HL-60/S4 (cell line): Measurements from ENCODE around the gene RIT2.

Experiments used
- in situ Hi-C: fragments of 300-500 bp; cut with MboI; formaldehyde crosslinking; loops from 2 replicates; pipeline ENCODE4 v1.14.3; 2022; ENCODE audit warnings: low sequenced_read_pairs

The RIT2 gene

DNA sequence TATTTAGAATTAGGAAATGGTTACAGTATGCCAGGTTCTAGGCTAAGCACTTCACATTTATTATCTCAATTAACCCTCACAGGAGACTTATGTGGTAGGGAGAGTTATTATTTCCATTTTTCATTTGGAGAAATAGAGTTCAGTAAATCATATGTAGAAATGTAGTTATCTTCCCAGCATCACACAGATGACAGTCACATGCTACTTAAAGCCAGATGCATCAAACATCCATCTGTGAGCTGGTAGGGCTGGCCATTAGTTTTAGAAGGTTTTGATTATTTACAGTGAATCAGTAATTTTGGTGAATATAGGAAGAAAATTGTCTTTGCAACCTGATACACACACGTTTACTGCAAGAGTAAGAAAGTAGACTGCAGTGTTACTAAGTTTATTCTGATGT lies 97.9 kb downstream of the RIT2 start:
- in situ Hi-C loops: no loop called here

DNA sequence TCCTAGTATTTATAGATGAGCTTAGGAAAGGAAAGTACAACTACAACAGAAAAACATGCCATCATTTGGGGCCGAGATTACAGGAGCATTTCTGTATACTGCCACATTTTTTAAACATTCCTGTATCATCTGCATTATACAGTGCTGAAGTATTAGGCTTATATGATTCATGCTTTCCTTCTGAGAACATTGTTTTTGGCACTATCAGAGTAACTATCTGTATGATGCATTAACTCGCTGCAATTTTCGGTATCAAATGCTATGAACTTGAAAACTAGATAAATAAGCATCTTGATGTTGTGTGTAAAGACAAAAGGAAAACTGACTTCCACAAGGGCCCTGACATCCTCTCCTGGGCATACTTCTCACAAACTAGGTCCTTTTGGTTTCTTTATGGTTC lies 102.0 kb downstream of the RIT2 start:
- in situ Hi-C loops: no loop called here

DNA sequence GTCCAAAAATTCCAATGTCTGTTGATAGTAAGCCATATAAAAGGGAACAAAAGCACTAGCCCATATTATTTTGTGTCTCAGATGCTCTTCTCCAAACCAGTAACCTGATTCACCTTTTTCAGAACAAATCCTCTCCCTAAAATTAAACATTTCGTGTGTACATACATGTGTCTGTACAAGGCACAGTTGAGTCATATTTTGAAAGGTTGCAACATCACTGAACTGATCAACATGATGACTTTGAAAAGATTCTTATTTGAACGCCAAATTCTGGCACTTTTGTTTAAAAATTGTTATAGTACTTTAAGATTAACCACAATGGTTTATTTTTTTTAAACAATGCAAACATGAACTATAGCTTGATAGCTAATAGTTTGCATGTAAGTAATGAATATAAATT lies 102.5 kb downstream of the RIT2 start:
- in situ Hi-C loops: no loop called here

DNA sequence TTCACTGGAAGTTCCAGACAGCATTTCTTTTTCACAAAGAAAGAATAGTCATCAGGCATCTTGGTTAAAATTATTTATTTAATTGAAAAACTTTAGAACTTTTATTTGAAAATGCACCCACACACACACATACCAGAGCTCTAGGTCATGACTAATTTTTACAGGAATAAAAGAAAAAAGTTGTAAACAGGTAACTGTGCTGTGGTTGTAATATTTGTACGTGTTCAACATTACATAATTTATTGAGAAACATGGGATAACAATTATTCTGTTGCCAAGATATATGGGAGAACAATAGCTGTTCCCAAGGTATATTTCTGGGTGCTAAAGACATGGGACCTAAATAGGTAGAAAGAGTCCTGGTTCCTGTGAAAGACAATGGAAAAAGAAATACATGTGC lies 104.9 kb downstream of the RIT2 start:
- in situ Hi-C loops: no loop called here

DNA sequence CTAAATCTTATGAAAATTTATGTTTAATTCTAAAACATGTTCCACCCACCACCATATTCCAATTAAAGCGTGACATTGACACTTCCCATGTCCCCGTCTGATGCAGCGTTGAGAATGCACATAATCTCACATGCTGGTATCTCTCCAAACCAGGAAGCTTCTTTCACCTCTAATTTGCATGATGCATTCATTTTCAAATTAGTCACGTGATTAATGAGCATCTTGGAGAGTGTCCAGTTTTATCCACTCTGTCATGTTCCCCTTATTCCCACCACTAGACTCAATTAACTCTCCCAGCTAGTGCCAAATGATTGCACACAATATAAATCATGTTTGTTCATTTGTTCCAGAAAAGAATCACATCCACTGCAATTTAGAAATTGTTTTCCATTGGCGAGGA lies 105.8 kb downstream of the RIT2 start:
- in situ Hi-C loops: no loop called here

DNA sequence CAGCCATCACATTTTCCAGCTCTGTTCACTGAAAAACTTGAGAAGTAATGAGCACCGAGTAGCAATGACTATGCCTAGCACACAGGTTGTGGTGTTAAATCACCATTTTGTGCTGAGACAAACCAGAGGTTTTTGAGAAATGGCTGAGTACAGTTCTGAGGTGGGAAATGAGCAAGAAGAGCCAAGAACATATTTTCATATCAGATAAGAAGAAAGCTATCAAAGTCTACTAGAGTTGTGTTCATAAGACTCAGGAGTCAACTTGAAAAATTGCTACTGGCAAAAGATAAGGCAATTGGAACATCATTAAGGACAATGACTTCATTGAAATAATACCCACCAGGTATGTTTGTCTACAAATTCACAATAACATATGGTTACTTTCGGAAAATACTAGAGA lies 108.1 kb downstream of the RIT2 start:
- in situ Hi-C loops: no loop called here

DNA sequence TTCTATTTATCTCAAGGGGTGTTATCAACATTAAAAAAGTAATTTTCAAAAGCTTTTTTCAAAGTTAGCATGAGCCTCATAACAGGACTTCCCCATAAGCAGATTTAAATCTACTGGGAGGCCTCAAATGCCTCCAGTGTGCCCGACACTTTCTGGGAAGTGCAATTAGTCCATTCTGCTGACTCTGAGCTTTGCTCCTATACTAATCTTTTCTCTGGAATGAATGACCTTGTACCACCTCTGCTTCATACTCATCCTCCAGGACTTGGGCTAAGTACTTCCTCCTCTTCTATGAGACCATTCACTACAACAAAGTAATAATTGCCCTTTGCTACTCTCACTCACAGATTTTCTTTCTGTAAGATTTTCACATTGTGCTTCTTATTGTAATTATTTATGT lies 111.1 kb downstream of the RIT2 start:
- in situ Hi-C loops: no loop called here

DNA sequence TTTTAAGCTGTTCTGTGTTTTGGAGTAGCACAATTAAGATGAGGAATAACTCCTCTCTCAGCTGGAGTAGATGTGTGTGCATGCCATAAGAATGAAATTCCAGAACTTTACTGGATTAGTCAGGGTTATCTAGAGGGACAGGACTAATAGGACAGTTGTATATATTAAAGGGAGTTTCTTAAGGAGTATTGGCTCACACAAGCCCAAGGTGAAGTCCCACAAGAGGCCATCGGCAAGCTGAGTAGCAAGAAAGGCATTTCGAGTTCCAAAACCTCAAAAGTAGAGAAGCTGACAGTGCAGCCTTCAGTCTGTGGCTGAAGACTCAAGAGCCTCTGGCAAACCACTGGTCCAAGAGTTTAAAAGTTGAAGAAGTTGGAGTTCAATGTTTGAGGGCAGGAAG lies 113.7 kb downstream of the RIT2 start:
- in situ Hi-C loops: no loop called here

DNA sequence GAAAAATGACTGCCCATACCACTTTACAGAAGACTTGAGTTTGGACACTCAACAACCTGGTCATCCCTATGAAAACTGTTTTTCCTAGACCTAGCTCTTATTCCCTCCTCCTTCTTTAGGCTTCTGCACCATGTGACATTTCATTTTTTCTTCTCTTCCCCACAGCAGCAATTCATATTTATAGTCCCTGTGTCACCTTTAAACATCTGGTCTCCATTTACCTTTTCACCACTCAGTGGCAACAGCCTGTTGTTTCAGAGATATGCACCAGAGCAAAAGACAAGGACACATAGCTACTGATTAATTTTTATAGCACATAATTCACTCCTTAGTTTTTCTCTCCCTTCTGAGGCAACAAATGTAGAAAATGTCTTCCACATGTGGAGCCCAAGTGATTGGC lies 118.7 kb downstream of the RIT2 start:
- in situ Hi-C loops: no loop called here

DNA sequence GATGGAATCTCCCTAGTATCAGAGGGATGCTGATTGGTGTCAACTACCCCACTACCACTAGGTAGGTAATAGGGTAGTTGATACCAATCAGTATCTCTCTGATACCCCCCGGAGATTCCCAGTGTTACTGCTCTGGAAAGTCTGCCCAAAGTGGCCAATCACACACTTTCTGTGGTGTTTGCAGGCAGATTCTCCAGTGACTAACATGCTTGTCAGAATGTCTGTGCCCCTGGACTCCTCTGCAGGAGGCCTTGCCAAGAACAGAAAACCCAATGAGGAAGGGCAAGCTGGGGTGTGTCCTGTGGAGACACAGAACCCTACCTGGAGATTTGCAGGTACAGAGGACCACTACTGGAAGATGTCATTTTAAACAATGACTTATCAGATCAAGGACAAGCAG lies 135.1 kb downstream of the RIT2 start:
- in situ Hi-C loops: no loop called here

DNA sequence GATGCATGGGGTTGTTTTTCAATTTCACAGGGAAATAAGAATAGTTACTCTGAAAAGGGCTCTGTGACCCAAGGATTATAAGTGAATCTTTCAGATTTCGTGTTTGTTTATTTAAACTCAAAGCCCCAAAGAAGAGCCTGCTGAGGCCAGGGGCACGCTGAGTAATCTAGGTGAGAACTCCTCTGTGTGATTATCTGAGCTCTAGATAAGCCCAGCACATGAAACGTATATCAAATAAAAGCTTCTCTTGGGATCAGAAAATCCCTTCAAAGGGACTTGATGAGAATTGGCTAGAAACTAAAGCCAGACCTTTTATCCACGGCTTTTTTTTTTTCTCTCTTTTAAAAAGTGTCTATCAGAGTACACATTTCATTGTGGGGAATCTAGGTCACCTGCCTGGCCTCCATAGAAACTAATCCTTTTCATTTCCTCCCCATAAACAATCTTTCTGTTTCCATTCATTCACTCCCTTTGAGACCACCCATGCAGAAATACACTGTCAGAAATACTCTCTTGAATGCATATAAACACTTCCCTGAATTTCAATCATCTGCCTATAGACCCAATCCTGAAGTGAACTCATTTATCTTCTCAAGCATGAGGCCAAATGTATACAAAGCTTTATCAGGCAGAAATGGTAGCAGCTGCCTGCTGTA lies 137.4 kb downstream of the RIT2 start:
- in situ Hi-C loops: no loop called here

DNA sequence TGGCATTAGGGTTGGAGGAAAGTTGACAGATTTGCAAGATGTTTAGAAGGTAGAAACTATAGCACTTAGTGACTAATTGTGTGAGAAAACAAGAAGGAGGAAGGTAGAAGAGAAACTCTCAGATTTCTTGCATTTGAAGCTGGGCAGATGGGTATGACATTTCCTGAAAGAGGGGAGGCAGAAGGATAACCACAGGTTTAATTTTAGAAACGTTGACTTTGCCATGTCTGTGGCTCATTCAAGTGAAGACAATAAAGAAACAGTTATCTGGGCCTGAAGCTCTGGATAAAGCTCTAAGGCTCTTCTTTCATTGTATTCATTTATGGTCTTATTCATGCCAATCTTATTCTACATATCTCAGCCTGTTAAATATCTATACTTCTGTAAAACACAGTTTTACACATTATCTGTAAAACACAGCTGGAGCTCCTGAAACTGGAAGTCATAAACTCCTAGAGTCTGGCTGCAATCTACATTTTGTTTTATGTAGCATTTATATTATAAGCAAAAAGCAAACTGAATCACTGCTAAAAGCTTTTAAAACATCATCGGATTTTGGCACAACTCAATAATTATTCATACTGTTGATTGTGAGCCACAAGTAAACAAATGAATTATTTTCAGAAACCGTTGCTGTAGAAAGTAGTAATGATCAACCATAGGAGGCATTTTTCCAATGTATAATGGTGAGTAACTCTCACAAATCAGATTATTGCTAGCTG lies 138.5 kb downstream of the RIT2 start:
- in situ Hi-C loops: no loop called here

DNA sequence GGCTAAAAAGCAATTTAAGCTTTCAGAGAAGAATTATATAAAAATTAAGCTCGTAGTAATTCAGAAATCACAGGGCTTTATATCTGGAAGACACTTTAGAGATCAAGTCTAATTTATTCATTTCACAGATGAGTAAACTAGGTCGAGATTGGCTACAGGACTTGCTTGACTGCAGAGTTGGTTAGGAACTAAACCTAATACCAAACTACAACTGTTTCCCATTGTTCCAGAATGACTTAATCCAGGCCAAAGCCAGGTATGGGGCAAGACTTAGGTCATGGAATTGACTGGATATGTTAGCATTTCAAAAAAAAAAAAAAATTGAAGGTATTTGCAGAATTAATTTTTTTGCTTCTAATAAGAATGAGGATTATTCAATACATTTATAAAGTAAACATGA lies 146.1 kb downstream of the RIT2 start:
- in situ Hi-C loops: no loop called here

DNA sequence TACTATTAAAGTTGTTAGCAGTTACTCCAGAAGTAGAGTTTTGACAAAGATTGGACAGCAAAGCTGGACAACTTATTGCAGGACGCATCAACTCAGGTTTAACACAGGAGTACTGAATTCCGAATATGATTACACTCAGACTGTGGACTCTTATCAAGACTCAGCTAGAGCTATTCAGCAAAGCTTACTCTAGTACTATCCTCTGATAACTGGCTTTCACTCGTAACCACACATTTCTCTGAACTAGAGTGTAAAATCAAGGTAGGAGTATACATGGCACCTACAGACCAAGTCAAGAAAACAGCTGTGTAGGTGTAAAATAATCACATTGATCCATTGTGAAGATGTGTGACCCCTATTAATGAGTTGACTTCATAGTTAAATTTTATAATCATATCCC lies 154.2 kb downstream of the RIT2 start:
- in situ Hi-C loops: no loop called here

DNA sequence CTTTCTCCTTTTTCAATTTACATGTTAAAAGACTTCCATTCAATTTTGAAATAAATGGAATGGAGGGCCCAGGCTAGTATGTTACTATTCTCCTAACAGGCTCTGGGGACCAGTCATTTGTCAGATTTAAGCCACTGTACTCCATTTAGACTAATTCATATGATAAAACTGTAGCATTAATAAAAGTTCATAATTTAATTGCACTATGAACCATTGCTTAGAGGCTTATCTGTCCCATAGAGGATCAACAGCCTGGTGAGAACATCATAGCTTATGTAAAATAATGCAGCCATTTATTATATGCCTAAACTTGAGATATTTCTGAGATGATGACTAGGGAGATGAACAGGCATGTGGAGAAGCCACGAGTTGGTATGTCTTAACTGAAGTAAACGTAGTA lies 156.0 kb downstream of the RIT2 start:
- in situ Hi-C loops: no loop called here

DNA sequence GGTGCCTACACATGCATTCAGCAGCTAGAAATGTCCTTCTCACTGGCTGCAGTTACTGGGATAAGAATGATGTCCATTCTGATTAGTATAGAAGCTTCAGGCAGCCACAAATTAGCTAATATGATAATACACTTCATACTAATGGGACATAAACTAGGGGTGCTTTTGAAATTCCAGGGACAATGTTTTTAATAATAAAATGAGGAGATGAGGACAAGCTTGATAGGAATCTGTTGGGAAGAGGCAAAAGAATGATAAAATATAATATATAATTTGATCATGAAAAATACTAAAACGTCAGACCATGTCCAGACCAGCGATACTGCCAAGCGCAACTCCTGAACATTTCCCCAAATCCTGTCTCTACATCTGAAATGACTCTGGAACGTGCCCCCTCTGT lies 157.1 kb downstream of the RIT2 start:
- in situ Hi-C loops: no loop called here

DNA sequence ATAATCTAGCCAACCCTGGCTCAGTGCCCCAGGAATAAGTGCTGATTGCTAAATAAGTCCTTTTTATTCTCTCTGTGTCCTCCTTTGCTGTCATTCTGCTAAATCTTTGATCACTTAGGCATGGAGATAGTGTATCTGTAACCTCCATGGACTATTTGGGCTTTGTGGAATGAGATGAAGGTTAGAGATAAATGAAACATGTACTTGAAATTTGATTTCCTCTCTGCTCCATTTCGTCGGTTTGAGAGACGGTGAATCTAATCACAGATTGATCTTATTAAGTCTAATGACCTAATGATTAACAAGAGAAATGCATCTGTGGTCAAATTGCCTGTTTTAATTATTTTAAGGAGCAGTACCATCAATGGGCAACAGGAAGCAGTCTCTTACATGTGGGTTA lies 159.2 kb downstream of the RIT2 start:
- in situ Hi-C loops: no loop called here

DNA sequence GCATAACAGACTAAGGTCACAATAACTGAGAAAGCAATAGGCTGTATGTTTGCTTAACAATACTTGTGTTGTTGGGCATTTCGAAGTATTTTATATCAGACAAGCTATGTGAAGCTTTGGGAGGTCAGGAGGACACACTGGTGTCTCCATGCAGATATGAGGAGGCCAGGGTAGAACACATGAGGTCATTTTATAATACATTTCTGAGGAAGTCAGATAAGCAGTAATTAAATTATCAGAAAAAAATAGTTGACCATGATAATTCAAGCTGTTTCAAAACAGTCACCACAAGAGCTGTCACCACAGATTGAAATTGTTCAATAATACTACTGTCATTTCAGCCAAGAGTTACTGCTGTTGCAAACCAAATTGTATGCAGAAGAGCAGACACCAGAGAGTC lies 160.6 kb downstream of the RIT2 start:
- in situ Hi-C loops: no loop called here

DNA sequence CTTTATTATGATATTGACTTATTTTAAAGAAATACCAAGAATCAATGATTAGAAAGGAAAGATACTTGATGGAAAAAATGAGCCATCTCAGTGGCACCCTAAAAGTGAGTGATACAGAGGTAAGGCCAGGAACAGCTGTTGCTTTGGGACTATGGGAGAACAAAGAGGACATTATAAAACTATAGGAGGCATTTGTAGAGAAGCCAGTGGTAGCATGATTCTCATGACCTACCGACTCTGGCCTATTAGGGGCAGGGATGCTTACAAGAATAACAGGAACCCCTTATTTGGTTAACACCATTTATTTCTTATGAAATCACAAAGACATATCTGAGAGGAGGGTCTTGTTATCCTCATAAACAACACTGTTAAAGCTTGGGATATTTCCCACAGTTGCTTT lies 162.2 kb downstream of the RIT2 start:
- in situ Hi-C loops: no loop called here

DNA sequence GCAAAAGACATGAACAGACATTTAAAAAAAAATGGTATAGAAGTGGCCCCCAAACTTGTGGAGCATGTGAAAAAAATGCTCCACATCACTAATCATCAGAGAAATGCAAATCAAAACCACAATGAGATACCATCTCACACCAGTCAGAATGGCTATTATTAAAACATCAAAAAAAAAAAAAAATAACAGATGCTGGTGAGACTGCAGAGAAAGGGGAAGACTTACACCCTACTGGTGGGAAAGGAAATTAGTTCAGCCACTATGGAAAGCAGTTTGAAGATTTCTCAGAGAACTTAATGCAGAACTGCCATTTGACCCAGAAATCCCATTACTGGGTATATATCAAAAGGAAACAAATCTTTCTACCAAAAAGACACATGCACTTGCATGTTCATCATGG lies 164.8 kb downstream of the RIT2 start:
- in situ Hi-C loops: no loop called here

DNA sequence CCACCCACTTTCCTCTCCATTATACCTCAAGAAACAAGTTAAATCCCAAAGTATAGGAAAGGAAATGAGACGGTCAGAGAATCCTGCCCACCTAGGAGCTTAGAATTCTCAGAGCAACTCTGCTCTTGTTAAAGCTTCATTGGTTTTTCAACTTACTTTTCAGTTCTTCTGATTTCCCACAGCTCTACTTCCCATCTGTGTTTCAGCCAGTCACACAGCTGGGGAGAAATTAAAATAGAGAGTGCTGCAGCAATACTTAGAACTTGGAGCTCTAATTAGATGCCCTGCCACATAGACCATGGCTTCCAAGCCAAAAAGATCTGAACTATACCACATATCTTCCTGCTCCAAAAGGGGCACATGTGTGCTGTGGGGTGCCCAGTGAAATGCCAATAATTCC lies 166.7 kb downstream of the RIT2 start:
- in situ Hi-C loops: no loop called here

DNA sequence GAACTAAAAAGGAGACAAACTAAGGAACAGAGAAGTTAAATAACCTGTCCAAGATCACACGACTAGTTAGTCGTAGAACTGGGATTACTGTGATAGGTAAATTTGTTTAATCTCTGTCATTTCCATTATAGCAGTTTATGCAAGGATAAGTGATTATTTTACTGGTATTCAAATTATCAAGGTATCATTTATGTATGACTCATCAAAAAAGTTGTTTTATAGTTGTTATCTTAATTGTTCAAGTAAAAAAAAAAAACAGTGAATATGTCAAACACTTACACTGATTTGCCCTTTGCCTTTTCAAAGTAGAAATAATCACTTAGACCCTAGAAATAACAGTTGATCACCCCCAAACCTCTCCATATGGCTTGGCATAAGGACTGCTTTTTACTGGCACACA lies 173.6 kb downstream of the RIT2 start:
- in situ Hi-C loops: no loop called here

DNA sequence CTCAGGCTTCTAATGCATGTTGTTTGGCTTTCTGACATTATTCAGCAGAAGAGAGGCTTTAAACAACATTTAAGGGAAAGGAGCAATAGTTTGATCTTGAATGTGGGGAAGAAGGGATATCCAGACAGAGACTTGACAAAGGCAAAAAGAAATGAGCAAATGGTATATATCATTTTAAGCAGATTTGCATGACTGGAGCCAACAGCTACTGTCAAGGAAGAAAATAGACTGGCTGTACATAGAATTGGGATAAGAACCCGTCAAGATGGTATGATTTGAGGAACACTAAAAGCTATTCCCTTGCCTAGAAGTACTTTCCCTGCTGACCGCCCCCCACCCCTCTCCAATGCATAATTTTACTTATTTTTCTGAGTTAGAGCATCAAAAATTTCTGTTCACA lies 174.5 kb downstream of the RIT2 start:
- in situ Hi-C loops: no loop called here
